ENCODE data around the gene PNO1.
"Not testable (repeated sequence)": the region's sequence is repeated elsewhere in the genome, so short reads cannot be mapped to it uniquely, and the experiment has no call there.

Gene PNO1

GRCh38 chr2:68157402-68158133, at the start of gene PNO1:
TSS of gene PNO1 (plus strand) at chr2:68157888. CDS start at chr2:68157935, 47 bp downstream.
- peak; percentile 98 for DNase-seq (ENCODE audit: low read depth)

DNA sequence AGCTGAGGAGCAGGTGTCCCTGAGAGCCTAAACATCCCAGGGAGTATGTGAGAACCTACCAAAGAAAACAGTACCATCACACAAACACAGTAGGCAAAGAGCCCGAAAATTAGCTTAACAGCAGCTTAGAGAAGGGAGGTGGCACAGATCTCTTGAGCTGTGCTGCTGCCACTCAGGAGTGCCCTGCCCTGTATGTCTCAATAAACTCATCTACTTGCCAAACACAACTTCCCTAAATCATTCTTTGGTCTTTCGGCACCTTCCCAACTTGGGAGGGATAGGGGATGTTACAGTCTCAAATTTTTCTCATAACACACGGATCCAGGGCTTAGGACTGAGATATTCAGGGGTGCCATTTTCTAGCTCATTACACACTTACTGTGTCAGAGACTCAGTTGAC, 49.6 kb upstream of the PNO1 start:
- no peak for DNase-seq (ENCODE audit: low read depth)

DNA sequence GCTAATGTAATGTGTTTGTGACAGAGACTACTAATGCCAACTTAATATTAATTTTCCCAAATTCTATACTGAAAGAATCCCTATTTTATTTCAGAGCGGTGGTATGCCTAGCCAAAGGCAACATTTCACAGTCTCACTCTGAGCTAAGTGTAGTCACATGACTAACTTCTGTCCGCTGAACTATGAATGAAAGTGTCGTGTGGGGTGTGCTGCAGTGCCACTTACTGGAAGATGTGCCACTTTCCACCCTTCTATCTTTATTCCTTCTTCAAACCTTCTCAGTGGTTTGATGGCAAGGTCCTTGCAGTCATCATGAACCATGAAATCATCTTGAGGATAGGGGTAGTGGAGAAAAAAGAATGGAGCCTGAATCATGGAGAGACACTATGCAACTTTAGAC, 47.6 kb upstream of the PNO1 start:
- no peak for DNase-seq (ENCODE audit: low read depth)

DNA sequence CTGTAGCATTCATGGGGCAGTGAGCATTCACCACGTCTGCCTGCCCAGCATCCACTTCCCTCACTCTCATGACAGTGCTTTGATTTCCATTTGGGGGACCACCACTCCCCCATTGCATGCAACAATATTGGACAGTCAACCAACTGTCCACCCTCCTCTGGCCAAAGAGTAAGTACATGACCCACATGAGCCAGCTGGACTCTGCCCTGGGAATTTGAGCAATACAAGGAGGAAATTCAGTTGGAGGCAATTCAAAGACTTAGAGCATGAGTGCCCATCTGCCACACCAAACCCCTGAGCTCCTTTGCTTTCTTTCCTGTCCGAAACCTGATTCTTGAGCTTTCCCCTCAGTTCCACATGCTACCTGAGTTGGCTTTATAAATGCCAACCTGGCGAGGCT, 41.7 kb upstream of the PNO1 start:
- DNase-seq (ENCODE audit: low read depth) = no peak

- not testable (repeated sequence) for DNase-seq (ENCODE audit: low read depth)
Measured at GRCh38 chr2:68117922-68118321, 39.8 kb upstream of the PNO1 start.

- no peak for DNase-seq (ENCODE audit: low read depth)
Measured at GRCh38 chr2:68118816-68119215, 38.9 kb upstream of the PNO1 start.

GRCh38 chr2:68119504-68119903, 38.2 kb upstream of the PNO1 start:
- DNase-seq (ENCODE audit: low read depth) = no peak

DNA sequence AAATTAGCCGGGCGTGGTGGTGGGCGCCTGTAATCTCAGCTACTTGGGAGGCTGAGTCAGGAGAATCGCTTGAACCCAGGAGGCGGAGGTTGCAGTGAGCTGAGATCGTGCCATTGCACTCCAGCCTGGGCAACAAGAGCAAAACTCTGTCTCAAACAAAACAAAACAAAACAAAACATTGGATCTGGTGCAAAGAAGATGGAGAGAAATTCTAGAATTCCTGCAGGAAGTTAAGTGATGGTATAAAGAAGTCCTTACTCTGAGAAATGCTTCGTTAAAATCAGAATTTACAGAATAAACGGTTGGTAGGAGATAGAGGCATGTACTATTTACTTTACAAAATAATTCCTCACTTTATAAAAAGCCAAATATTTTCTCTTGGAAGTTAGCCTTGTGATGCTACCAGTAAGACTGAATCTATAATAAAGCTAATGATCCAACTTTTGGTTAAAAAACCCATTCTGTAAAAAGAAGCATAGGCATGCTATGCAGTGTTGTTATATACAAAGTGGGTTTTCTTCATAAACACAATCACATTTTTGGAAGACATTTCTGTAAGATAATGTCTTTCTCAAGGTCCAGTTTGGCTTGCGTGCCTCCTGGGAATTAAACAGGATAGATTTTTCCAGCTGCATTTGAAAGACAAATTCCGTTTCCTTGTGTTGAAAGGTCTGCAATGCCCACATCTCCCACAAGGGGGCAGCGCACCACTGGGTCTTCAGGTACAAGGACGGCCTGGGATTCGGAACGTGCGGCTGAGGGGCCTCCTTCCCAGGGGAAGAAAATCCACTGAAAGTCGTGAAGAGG, 35.6 kb upstream of the PNO1 start:
- DNase-seq (ENCODE audit: low read depth) = peak; percentile 86

DNA sequence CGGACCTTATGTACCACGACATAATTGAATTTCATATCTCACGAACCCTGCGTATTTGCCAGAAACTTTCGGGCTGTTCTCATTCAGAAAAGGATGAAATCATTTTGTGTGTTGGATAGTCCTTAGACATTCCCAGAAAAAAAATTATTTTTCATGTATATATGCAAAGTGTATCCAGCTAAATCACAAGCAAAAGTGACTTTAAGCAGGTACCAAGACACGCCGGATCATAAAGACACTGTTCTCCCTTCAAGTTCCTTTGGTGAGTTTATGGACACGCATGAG, 35.1 kb upstream of the PNO1 start:
- DNase-seq (ENCODE audit: low read depth) = no peak

- DNase-seq (ENCODE audit: low read depth) = peak; percentile 26
Measured at GRCh38 chr2:68124321-68124720, 33.4 kb upstream of the PNO1 start.

DNA sequence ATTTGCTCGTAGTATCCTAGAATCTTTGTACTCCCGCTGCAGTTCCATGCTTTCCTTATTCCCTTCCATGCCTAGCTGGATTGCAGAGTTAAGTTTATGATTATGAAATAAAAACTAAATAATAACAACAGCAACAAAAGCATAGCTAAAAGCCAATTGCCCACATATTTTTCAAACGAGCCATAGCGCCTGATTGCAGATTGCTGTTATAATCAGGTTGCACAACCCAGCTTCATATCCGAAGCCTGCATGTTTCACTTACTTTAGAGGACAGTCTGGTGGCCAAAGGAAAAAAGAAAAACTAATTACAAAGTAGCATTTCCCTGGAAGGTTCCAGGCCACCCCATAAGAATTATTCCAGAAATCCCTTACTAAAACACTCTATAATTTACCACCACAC, 31.9 kb upstream of the PNO1 start:
- no peak for DNase-seq (ENCODE audit: low read depth)

GRCh38 chr2:68126561-68126960, 31.1 kb upstream of the PNO1 start:
- no peak for DNase-seq (ENCODE audit: low read depth)

- no peak for DNase-seq (ENCODE audit: low read depth)
Measured at GRCh38 chr2:68127358-68128242, 30.1 kb upstream of the PNO1 start.

- DNase-seq (ENCODE audit: low read depth) = no peak
Measured at GRCh38 chr2:68134120-68134519, 23.6 kb upstream of the PNO1 start.

- DNase-seq (ENCODE audit: low read depth) = no peak
Measured at GRCh38 chr2:68134554-68134953, 23.1 kb upstream of the PNO1 start.

GRCh38 chr2:68135448-68136320, 22.0 kb upstream of the PNO1 start:
- DNase-seq (ENCODE audit: low read depth) = no peak

GRCh38 chr2:68141875-68142274, 15.8 kb upstream of the PNO1 start:
- no peak for DNase-seq (ENCODE audit: low read depth)

DNA sequence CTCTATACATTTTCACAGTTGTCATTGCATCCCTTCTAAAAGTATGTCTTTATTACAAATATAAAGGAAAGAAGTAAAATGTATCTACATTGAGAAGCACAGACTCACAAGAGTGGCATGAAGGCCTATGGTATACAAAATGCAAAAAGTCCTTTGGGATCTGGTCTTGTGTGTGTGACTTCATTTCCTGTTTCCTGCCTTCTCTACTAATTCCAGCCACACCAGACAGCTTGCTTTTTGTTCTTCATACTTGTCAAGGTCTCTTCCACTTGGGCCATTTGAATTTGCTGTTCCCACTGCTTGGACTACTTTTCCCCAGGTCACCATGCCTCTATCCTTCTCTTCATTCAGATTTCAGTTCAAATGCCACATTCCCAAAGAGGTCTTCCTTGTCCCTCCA, 6.7 kb upstream of the PNO1 start:
- DNase-seq (ENCODE audit: low read depth) = peak; percentile 49

GRCh38 chr2:68152681-68153347, 4.9 kb upstream of the PNO1 start:
- DNase-seq (ENCODE audit: low read depth) = no peak

DNA sequence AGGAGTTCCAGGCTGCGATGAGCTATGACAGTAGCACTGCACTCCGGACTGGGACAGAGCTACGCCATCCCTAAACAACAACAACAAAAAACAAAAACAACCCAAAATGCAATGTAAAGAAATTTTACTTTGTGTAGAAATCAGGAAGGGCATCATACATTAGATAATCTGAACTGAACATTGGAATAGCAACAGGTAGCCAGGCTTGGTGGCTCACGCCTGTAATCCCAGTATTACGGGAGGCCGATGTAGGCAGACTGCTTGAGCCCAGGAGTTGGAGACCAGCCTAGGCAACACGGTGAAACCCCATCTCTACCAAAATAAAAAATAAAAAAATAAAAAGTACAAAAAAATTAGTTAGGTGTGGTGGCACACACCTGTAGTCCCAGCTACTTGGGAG, 2.1 kb upstream of the PNO1 start:
- DNase-seq (ENCODE audit: low read depth) = no peak

DNA sequence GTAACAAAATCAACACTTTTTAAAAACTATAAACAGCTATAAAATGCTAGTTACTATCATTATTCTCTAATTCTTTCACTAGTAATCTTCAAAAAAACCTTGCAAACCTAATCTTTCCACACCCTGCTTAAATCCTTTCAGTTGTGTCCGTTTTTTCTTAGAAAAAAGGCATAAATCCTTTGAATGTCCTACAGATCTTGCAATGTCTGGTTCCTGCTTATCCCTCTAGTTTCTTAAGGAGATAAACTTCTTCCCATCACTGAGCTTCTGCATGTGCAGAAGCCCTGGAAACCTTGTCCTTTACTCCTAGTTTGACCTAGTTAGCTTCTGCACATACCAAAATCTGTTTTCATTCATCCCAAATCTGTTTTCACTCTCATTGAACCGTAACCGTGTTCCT, 1.3 kb upstream of the PNO1 start:
- no peak for DNase-seq (ENCODE audit: low read depth)

Data from ELR (cell line).